Heart left ventricle (tissue), 16 donors: ENCODE results near the gene CR1L. TPM values are rescaled to one million over a fixed set of nuclear protein-coding genes. Genes with fewer than 3 reads are reported as not detected.

Experiments used
- ATAC-seq, 4 donors: fragments of 200-7000 bp; cut with Tn5 transposase; one replicate each; pipeline ENCODE4 v1.9.1; 2020 to 2022; ENCODE audit warnings: moderate library complexity in 4 of 4, mild to moderate bottlenecking in 3 of 4, moderate number of reproducible peaks in 1 of 4
- DNase-seq, 5 donors: peaks; one replicate each; pipeline ENCODE4 v3.0.0-alpha.2; 2020
- H3K27ac ChIP-seq, 12 donors: fragments of 200-600 bp; sonication (generic) in 4 of 12; one replicate each; pipeline versions ENCODE4 v1.5.0 to v1.8.0; 2016 to 2022; ENCODE audit warnings: mild to moderate bottlenecking in 2 of 12
- H3K27me3 ChIP-seq, 9 donors: fragments of 200-600 bp; sonication (generic) in 2 of 9; one replicate each; pipeline versions ENCODE4 v1.5.1 to v1.8.0; 2016 to 2022; ENCODE audit warnings: mild to moderate bottlenecking in 3 of 9
- H3K36me3 ChIP-seq, 9 donors: fragments of 200-600 bp; sonication (generic) in 2 of 9; one replicate each; pipeline versions ENCODE4 v1.5.0 to v1.8.0; 2018 to 2022; ENCODE audit warnings: mild to moderate bottlenecking in 2 of 9
- H3K4me1 ChIP-seq, 12 donors: fragments of 200-600 bp; sonication (generic) in 4 of 12; one replicate each; pipeline versions ENCODE4 v1.5.0 to v1.8.0; 2016 to 2022; ENCODE audit warnings: mild to moderate bottlenecking in 3 of 12
- H3K4me3 ChIP-seq, 12 donors: fragments of 200-600 bp; sonication (generic) in 4 of 12; one replicate each; pipeline versions ENCODE4 v1.5.0 to v1.8.0; 2017 to 2022; ENCODE audit warnings: mild to moderate bottlenecking in 9 of 12, moderate library complexity in 4 of 12
- H3K9me3 ChIP-seq, 12 donors: fragments of 200-600 bp; sonication (generic) in 4 of 12; one replicate each; pipeline versions ENCODE4 v1.5.0 to v1.8.0; 2016 to 2022; ENCODE audit warnings: mild to moderate bottlenecking in 1 of 12
- POLR2A ChIP-seq, 2 donors: fragments of 450-650 bp; IDR thresholded peaks; one replicate each; pipeline ENCODE4 v1.6.1; 2017; ENCODE audit warnings: antibody characterized with exemption in 2 of 2, mild to moderate bottlenecking in 2 of 2, moderate library complexity in 2 of 2
- WGBS, 4 donors: extraction: QIAGEN DNeasy Blood & Tissue Kit in 2 of 4; methylation state at CpG; one replicate each; pipeline versions ENCODE4 v1.1.5 to v1.1.7; 2013 to 2018; 5-methylcytosine and 5-hydroxymethylcytosine counted together
- intact Hi-C, 10 donors: fragments of 100-400 bp; cut with DNase I; formaldehyde crosslinking; loops; one replicate each; pipeline versions ENCODE4 v1.11.1 to v1.14.2; 2022
- polyA plus RNA-seq, 2 donors: library from polyadenylated mRNA; stranded (reverse); fragments of 200-250 nt; gene quantifications; one replicate each; pipeline ENCODE4 v1.2.3, GENCODE V29; 2013
- total RNA-seq, 9 donors: library from RNA; depleted of rRNA in 2 of 9; stranded (reverse); fragments of >200 nt in 2 of 9; fragmentation: NEBNext Ultra II Directional in 3 of 9; extraction: Animal tissue kit (Norgen Biotek cat#: 25700) in 3 of 9; gene quantifications; one replicate each; pipeline versions ENCODE4 v1.1.0 to v1.2.4, GENCODE V29; 2016 to 2023
- TF ChIP-seq, protein P1 (sequence below), 12 donors: fragments of 200-600 bp; sonication (generic) in 4 of 12; IDR thresholded peaks; one replicate each; pipeline versions ENCODE4 v1.5.0 to v1.8.0; 2018 to 2022; ENCODE audit warnings: antibody characterized with exemption in 12 of 12, mild to moderate bottlenecking in 5 of 12
- donor health status: ischemic (EF 13 %, LVEDD 7.1; RV severe dilation, severe dysfunction).
- donor health status: healthy with polysubstance abuse.
- donor health status: DM: no; HTN: yes; CAD: no.
- donor health status: DM: no; HTN: no; CAD: no.
- donor health status: ischemic (EF 25% LVEDD 6.9; RV normal size, moderate dysfunction).
- donor health status: ischemic (EF 25% LVEDD 5.7; RV mildly dilated, moderate dysfunction).
- donor health status: healthy.
- donor health status: DM: yes; HTN: yes; CAD: no.
- donor health status: ischemic (EF 35%, LVEDD 5.7; RV mildly dilated, moderate dysfunction).
- donor health status: nonischemic (EF 11% LVEDD 7.7; RV severe dilation, severe dysfunction).
- donor health status: DM: yes; HTN: yes; CAD: no.
- donor health status: PGD.
- donor health status: ischemic (EF 29% LVEDD 5.4; RV normal size, mild dysfunction).
- donor health status: nonischemic (EF 23%, LVEDD 6.1; RV moderate dilation, normal function).

The CR1L gene
- total and polyA plus RNA-seq, 11 donors: 0.41 to 1.1 TPM; not detected in 9

DNA sequence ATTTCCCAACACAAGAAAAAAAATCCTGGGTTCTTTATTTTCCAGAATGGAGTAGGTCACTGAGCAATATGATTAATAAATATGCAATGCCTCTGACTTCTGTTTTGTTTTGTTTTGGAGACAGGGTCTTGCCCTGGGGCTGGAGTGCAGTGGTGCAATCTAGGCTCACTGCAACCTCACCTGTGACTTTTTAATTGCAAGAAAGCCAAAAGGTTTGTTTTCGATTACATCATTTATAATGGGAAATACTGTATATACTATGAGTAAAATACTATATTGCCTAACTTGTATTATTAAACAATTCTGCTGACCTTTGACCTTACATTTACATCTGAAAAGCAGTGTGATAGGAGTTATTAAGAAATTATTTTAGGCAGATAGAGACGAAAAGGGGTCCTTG, 95.3 kb downstream of the CR1L start:
- 89 to 92% (median 91%) methylated on average over 2 of the region's 2 CpGs for WGBS, 4 donors

DNA sequence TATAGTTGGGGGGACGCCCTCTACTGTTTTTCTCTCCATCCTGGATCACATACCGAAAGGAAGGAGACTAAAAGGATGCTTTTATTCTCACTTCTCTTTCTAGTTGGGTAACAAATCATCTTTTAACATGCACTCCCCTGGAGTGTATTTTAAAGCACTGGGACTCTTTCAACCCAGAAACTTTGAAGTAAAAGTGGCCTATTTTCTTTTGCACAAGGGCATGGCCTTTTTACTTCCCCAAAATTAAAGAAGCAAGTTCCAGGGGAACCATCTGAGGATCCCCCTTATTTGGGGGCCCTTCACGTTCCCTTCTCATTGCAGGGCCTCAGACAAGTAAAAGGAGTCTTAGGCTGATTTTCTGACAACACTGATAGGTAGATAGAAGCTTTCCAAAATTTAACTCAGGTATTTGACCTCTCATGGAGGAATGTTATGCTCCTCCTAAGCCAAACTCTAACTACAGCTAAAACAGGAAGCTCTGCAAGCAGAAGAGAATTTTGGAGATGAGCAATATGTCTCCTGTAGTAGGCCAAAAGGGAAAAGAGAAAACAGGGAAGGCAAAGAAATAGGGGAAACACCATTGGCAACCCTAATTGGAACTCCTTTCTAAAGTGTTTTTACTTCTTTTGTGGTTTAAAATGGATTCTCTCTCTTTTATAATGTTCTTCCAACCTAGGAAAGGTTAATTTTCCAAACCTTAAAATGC, 98.1 kb downstream of the CR1L start:
- Histone ChIP-seq H3K9me3 (no peaks in the 10 kb centered on the region), H3K27me3 (no peaks in the 10 kb centered on the region), H3K36me3 (no peaks in the 10 kb centered on the region), H3K27ac (peak overlapping the region in 1 of 12 donors; percentile 49), H3K4me1 (peaks cover 0 to 7% (median 0%) of the 10 kb centered on the region in 12 donors), H3K4me3 (no peak overlapping the region)
- no peak for DNase-seq
- no peak for ATAC-seq
- WGBS, 4 donors: 89 to 91% (median 90%) methylated on average over 3 of the region's 3 CpGs
- intact Hi-C loops: no loop called here
- TF ChIP-seq, protein P1, sequence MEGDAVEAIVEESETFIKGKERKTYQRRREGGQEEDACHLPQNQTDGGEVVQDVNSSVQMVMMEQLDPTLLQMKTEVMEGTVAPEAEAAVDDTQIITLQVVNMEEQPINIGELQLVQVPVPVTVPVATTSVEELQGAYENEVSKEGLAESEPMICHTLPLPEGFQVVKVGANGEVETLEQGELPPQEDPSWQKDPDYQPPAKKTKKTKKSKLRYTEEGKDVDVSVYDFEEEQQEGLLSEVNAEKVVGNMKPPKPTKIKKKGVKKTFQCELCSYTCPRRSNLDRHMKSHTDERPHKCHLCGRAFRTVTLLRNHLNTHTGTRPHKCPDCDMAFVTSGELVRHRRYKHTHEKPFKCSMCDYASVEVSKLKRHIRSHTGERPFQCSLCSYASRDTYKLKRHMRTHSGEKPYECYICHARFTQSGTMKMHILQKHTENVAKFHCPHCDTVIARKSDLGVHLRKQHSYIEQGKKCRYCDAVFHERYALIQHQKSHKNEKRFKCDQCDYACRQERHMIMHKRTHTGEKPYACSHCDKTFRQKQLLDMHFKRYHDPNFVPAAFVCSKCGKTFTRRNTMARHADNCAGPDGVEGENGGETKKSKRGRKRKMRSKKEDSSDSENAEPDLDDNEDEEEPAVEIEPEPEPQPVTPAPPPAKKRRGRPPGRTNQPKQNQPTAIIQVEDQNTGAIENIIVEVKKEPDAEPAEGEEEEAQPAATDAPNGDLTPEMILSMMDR (IDR thresholded peaks at IDR 0.05): no peak
- TF ChIP-seq POLR2A (IDR thresholded peaks at IDR 0.05): no peak

More for the DNA sequence above, 95.3 kb downstream of the CR1L start:
- Histone ChIP-seq H3K27ac (no peak overlapping the region), H3K4me1 (peaks cover 0 to 7% (median 0%) of the 10 kb centered on the region in 12 donors), H3K4me3 (no peak overlapping the region), H3K27me3 (no peaks in the 10 kb centered on the region), H3K36me3 (no peaks in the 10 kb centered on the region), H3K9me3 (no peaks in the 10 kb centered on the region)
- ATAC-seq (no peak), DNase-seq (no peak)
- TF ChIP-seq POLR2A (IDR thresholded peaks at IDR 0.05): no peak
- TF ChIP-seq, protein P1 (IDR thresholded peaks at IDR 0.05): no peak
- intact Hi-C loops: no loop called here

DNA sequence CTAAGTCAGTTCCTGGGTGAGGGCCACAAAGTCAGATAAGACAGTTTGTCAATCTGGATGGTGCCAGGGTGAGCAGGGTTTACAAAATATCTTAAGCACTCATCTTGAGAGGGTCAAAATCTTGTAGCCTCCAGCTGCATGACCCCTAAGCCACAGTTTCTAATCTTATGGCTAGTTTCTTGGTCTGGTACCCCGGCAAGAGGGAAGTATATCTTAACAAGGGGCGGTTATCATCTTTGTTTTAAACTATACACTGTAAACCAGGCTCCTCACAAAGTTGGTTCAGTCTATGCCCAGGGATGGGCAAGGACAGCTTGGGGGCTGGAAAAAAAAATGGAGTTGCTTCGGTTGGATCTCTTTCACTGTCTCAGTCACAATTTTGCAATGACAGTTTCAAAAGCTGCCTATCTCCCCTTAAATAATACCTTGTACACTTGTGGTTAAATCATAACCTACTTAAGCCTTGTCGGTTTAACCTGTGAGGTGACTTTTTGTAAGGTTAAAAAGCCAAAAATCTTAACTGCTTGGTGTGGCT, 99.1 kb downstream of the CR1L start:
- Histone ChIP-seq H3K4me3 (no peak overlapping the region), H3K36me3 (no peaks in the 10 kb centered on the region), H3K27me3 (no peaks in the 10 kb centered on the region), H3K9me3 (no peaks in the 10 kb centered on the region), H3K27ac (no peak overlapping the region), H3K4me1 (peaks cover 0 to 12% (median 3%) of the 10 kb centered on the region in 12 donors)
- DNase-seq: no peak
- intact Hi-C loops: no loop called here
- WGBS, 4 donors: 83 to 88% (median 87%) methylated on average over 4 of the region's 4 CpGs
- TF ChIP-seq, protein P1 (IDR thresholded peaks at IDR 0.05): no peak
- no peak for TF ChIP-seq POLR2A (IDR thresholded peaks at IDR 0.05)
- no peak for ATAC-seq

DNA sequence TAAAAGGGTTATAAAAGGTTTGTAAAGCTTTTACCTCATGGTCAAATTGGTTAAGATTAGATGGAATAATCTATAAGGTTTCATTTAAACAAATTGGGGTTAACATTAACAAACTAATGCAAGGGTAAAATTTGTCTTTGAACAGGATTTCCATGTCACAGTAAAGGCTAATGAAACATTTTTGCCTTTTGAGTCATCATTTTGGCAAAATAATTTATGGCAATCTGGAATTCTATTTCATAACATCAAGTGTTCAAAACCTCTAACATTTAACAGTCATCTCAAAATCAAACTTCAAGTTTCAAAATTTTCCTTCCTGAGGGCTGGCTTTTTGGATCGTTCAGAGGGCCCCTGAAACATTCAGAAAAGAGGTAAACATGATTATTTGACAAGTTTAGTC, 100.4 kb downstream of the CR1L start:
- peaks cover 0 to 23% (median 11%) of the 10 kb centered on the region in 12 donors for H3K4me1 ChIP-seq
- intact Hi-C loops: no loop called here
- DNase-seq (no peak), ATAC-seq (no peak)
- 65 to 84% (median 70%) methylated on average over 1 of the region's 1 CpG for WGBS, 4 donors
- H3K36me3 ChIP-seq: no peaks in the 10 kb centered on the region
- no peaks in the 10 kb centered on the region for H3K9me3 ChIP-seq
- H3K27ac ChIP-seq: no peak overlapping the region
- H3K4me3 ChIP-seq: no peak overlapping the region
- H3K27me3 ChIP-seq: no peaks in the 10 kb centered on the region
- TF ChIP-seq, protein P1 (IDR thresholded peaks at IDR 0.05): no peak
- no peak for TF ChIP-seq POLR2A (IDR thresholded peaks at IDR 0.05)
